Caco-2 (cell line): Measurements from ENCODE around the gene CBX2. TPM values are rescaled to one million over a fixed set of nuclear protein-coding genes. Genes with fewer than 3 reads are reported as not detected.

Experiments used
- BruUV-seq: library from RNA; stranded (reverse); fragments of 400-500 nt; replicated peaks from 2 replicates; lab custom pipeline; 2021; lab: Mats Ljungman, UMichigan
- CTCF ChIA-PET: fragments of 300-600 bp; sonication (Branson Sonifier 250); formaldehyde crosslinking; loops from one replicate; lab custom pipeline; 2022; ENCODE audit warnings: antibody characterized with exemption; lab: Charles Lee
- POLR2A ChIA-PET: fragments of 300-600 bp; sonication (Branson Sonifier 250); formaldehyde crosslinking; loops from one replicate; lab custom pipeline; 2022; ENCODE audit warnings: antibody characterized with exemption; lab: Charles Lee
- DNase-seq, 2 experiments: peaks; one replicate each; pipeline versions ENCODE4 v3.0.0 to v3.0.0-alpha.2; 2020 to 2022
- H3K27me3 ChIP-seq: replicated peaks from 2 replicates; pipeline ENCODE4 v1.6.0; 2011; ENCODE audit warnings: low read length; ENCODE audit not compliant: control insufficient read depth, insufficient read depth
- H3K36me3 ChIP-seq: 2 replicates; pipeline ENCODE4 v1.5.1; 2011; ENCODE audit warnings: low read length; ENCODE audit not compliant: control insufficient read depth, insufficient read depth
- H3K4me1 ChIP-seq: fragments of 250-450 bp; sonication (Bioruptor Pico); 2 replicates; pipeline ENCODE4 v1.5.1; 2020; ENCODE audit warnings: mild to moderate bottlenecking
- H3K4me3 ChIP-seq: 2 replicates; pipeline ENCODE4 v1.5.1; 2011; ENCODE audit warnings: low read depth, mild to moderate bottlenecking, control low read depth, low read length
- H3K9me3 ChIP-seq: fragments of 250-450 bp; sonication (Bioruptor Pico); 2 replicates; pipeline ENCODE4 v1.5.1; 2020; ENCODE audit warnings: mild to moderate bottlenecking, moderate library complexity
- H3K27ac Mint-ChIP-seq: one replicate; pipeline ENCODE4 v1.8.0; 2022; ENCODE audit warnings: mixed read lengths; ENCODE audit not compliant: unreplicated experiment
- H3K27me3 Mint-ChIP-seq: one replicate; pipeline ENCODE4 v1.8.0; 2022; ENCODE audit warnings: mixed read lengths; ENCODE audit not compliant: insufficient read depth, unreplicated experiment
- H3K36me3 Mint-ChIP-seq: one replicate; pipeline ENCODE4 v1.8.0; 2022; ENCODE audit warnings: mild to moderate bottlenecking, mixed read lengths; ENCODE audit not compliant: insufficient read depth, unreplicated experiment
- H3K4me1 Mint-ChIP-seq: one replicate; pipeline ENCODE4 v1.8.0; 2022; ENCODE audit warnings: low read depth, mixed read lengths; ENCODE audit not compliant: unreplicated experiment
- H3K4me3 Mint-ChIP-seq: one replicate; pipeline ENCODE4 v1.8.0; 2022; ENCODE audit warnings: mild to moderate bottlenecking, moderate library complexity, mixed read lengths; ENCODE audit not compliant: unreplicated experiment
- H3K9me3 Mint-ChIP-seq: one replicate; pipeline ENCODE4 v1.8.0; 2022; ENCODE audit warnings: mixed read lengths; ENCODE audit not compliant: unreplicated experiment
- intact Hi-C: fragments of 100-400 bp; cut with micrococcal nuclease; formaldehyde crosslinking; loops from one replicate; pipeline ENCODE4 v1.10.0; 2022; ENCODE audit not compliant: unreplicated experiment
- total RNA-seq: library from RNA; stranded (reverse); gene quantifications from 2 replicates; pipeline ENCODE4 v1.2.3, GENCODE V29; 2022
- TF ChIP-seq, protein P1 (sequence below), 2 experiments: fragments of 200-600 bp in 1 of 2; IDR thresholded peaks; 1 replicate in 1 of 2; 2 replicates in 1 of 2; pipeline versions ENCODE4 v1.5.1 to v1.8.0; 2011 to 2022; ENCODE audit warnings: antibody characterized with exemption in 1 of 2, control low read depth in 1 of 2, inconsistent platforms in 1 of 2, low read depth in 1 of 2, low read length in 1 of 2, mild to moderate bottlenecking in 1 of 2, moderate library complexity in 1 of 2; ENCODE audit not compliant: insufficient read depth in 1 of 2, severe bottlenecking in 1 of 2, unreplicated experiment in 1 of 2

The CBX2 gene
- total RNA-seq, 1 experiment from 2014 or later, result 52.8 TPM

- H3K27me3 ChIP-seq, result no peaks in the 10 kb centered on the region
- TF ChIP-seq, protein P1, sequence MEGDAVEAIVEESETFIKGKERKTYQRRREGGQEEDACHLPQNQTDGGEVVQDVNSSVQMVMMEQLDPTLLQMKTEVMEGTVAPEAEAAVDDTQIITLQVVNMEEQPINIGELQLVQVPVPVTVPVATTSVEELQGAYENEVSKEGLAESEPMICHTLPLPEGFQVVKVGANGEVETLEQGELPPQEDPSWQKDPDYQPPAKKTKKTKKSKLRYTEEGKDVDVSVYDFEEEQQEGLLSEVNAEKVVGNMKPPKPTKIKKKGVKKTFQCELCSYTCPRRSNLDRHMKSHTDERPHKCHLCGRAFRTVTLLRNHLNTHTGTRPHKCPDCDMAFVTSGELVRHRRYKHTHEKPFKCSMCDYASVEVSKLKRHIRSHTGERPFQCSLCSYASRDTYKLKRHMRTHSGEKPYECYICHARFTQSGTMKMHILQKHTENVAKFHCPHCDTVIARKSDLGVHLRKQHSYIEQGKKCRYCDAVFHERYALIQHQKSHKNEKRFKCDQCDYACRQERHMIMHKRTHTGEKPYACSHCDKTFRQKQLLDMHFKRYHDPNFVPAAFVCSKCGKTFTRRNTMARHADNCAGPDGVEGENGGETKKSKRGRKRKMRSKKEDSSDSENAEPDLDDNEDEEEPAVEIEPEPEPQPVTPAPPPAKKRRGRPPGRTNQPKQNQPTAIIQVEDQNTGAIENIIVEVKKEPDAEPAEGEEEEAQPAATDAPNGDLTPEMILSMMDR (IDR thresholded peaks at IDR 0.05; ENCODE audit: insufficient read depth in 1 of 2, low read depth in 1 of 2, low read length in 1 of 2, severe bottlenecking in 1 of 2, unreplicated experiment in 1 of 2), result no peak
- peaks cover 47% of the 10 kb centered on the region for H3K4me1 ChIP-seq
- Mint-ChIP-seq H3K27me3 (no peaks in the 10 kb centered on the region), H3K4me1 (peaks cover 21% of the 10 kb centered on the region), H3K4me3 (peak overlapping the region; percentile 31), H3K9me3 (no peaks in the 10 kb centered on the region), H3K36me3 (peaks cover 8% of the 10 kb centered on the region), H3K27ac (peak overlapping the region; percentile 17)
- CTCF ChIA-PET, result interaction anchor here (1.0 to 2.9 kb wide), 5 partner anchors 35 to 268 kb away, joined by 3 to 37 read pairs (median 5); partner anchors contain the start of gene CBX8
- DNase-seq, result peak in 1 of 2 experiments; percentile 40
- BruUV-seq, result no TSS peak
- H3K36me3 ChIP-seq, result no peaks in the 10 kb centered on the region
- intact Hi-C loops, result no loop called here
- no peaks in the 10 kb centered on the region for H3K9me3 ChIP-seq
- POLR2A ChIA-PET, result no interaction called here
- no peak overlapping the region for H3K4me3 ChIP-seq
Observed at GRCh38 chr17:79740413-79740812, 37.5 kb upstream of the CBX2 start.

DNA sequence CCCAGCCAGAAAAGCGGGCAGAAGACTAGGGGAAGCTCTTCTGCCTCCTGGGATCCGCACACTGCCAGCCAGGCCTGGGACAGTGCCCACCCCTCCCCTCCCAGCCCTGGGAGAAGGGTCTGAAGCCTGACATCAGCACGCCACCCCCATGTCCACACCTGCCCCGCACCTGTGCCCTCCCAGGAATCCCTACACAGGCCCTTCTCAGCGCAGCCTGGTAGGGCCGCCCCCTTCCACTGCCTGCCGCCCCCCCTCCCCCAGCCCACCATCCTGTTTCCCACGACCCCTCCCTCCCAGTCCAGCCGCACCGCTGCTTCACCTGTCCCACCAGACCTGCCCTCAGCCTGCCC, 36.6 kb upstream of the CBX2 start:
- no peaks in the 10 kb centered on the region for H3K27me3 Mint-ChIP-seq
- TF ChIP-seq, protein P1 (IDR thresholded peaks at IDR 0.05; ENCODE audit: insufficient read depth in 1 of 2, low read depth in 1 of 2, low read length in 1 of 2, severe bottlenecking in 1 of 2, unreplicated experiment in 1 of 2), result no peak
- no peak for DNase-seq
- H3K4me3 ChIP-seq, result peak overlapping the region; percentile 56
- H3K4me1 ChIP-seq, result peaks cover 54% of the 10 kb centered on the region
- no peaks in the 10 kb centered on the region for H3K9me3 ChIP-seq
- peak overlapping the region; percentile 75 for H3K4me3 Mint-ChIP-seq
- H3K4me1 Mint-ChIP-seq, result peaks cover 21% of the 10 kb centered on the region
- no TSS peak for BruUV-seq
- H3K9me3 Mint-ChIP-seq, result no peaks in the 10 kb centered on the region
- no peaks in the 10 kb centered on the region for H3K27me3 ChIP-seq
- intact Hi-C loops, result no loop called here
- ChIA-PET POLR2A (interaction anchor here (0.6 to 2.7 kb wide), 7 partner anchors 13 to 99 kb away, joined by 3 to 40 read pairs (median 5); partner anchors contain the start of genes CBX4 and CBX8), CTCF (interaction anchor here (0.6 to 3.3 kb wide), 23 partner anchors 8 to 1663 kb away, joined by 3 to 37 read pairs (median 4); partner anchors contain the start of genes CBX4, CBX8 and GAA)
- peak overlapping the region; percentile 45 for H3K27ac Mint-ChIP-seq
- peaks cover 8% of the 10 kb centered on the region for H3K36me3 Mint-ChIP-seq
- no peaks in the 10 kb centered on the region for H3K36me3 ChIP-seq

- DNase-seq, result peak; percentile 91 to 98
- Histone ChIP-seq H3K9me3 (no peaks in the 10 kb centered on the region), H3K4me3 (peak overlapping the region; percentile 56), H3K36me3 (no peaks in the 10 kb centered on the region), H3K27me3 (no peaks in the 10 kb centered on the region), H3K4me1 (peaks cover 60% of the 10 kb centered on the region)
- CTCF ChIA-PET, result interaction anchor here (0.6 to 3.3 kb wide), 32 partner anchors 8 to 1662 kb away, joined by 3 to 37 read pairs (median 4); partner anchors contain the start of genes CBX4, CBX8 and GAA
- H3K4me1 Mint-ChIP-seq, result peaks cover 21% of the 10 kb centered on the region
- peak overlapping the region; percentile 45 for H3K27ac Mint-ChIP-seq
- H3K27me3 Mint-ChIP-seq, result no peaks in the 10 kb centered on the region
- POLR2A ChIA-PET, result interaction anchor here (0.5 to 2.7 kb wide), 14 partner anchors 14 to 891 kb away, joined by 3 to 40 read pairs (median 4); partner anchors contain the start of genes CBX4 and CBX8
- TF ChIP-seq, protein P1 (IDR thresholded peaks at IDR 0.05; ENCODE audit: insufficient read depth in 1 of 2, low read depth in 1 of 2, low read length in 1 of 2, severe bottlenecking in 1 of 2, unreplicated experiment in 1 of 2), result peak; percentile 95 to 98
- H3K36me3 Mint-ChIP-seq, result peaks cover 8% of the 10 kb centered on the region
- no peaks in the 10 kb centered on the region for H3K9me3 Mint-ChIP-seq
- H3K4me3 Mint-ChIP-seq, result peak overlapping the region; percentile 75
- intact Hi-C loops, result loop anchor here (2.0 kb wide), 3 partner anchors 55 to 251 kb away; partner anchors contain the start of gene CBX8
- BruUV-seq, result TSS peak; percentile 76
Observed at GRCh38 chr17:79741751-79742588, 36.0 kb upstream of the CBX2 start.
